T47D (cell line): ENCODE measurements around the gene POLL.
"Not testable (repeated sequence)": the region's sequence is repeated elsewhere in the genome, so short reads cannot be mapped to it uniquely, and the experiment has no call there.

Experiments used
- DNase-seq, 2 experiments: peaks; one replicate each; pipeline versions ENCODE4 v3.0.0 to v3.0.0-alpha.2; 2011 to 2012; ENCODE audit warnings: low read depth in 1 of 2, low spot score in 1 of 2
- JUND ChIP-seq: IDR thresholded peaks from 2 replicates; pipeline ENCODE4 v1.6.1; 2012; ENCODE audit warnings: low read depth
- in situ Hi-C: cut with HindIII; loops from 2 replicates; pipeline ENCODE4 v1.10.0; 2016; ENCODE audit warnings: low sequenced_read_pairs, low pct_unique_long_range_greater_than_20kb

Gene POLL

GRCh38 chr10:101587725-101588653, at the start of gene POLL, which contains the start of gene DPCD:
Gene POLL (minus strand): TSS chr10:101588257. CDS start chr10:101587360, 897 bp downstream.
Gene DPCD (plus strand): TSS chr10:101588321. CDS start chr10:101588337, 16 bp downstream.
- in situ Hi-C loops, result no loop called here
- DNase-seq, result peak; percentile 96 to 99
- no peak for TF ChIP-seq JUND

- in situ Hi-C loops, DNase-seq: not testable (repeated sequence)
Measured at GRCh38 chr10:101633510-101633909, 45.5 kb upstream of the POLL start.

- no peak for TF ChIP-seq JUND
- no peak for DNase-seq
- in situ Hi-C loops, result no loop called here
Measured at GRCh38 chr10:101631821-101632475, 43.9 kb upstream of the POLL start.

GRCh38 chr10:101630633-101630920, 42.5 kb upstream of the POLL start:
- TF ChIP-seq JUND, result no peak
- DNase-seq, result no peak
- in situ Hi-C loops, result no loop called here

- in situ Hi-C loops, result no loop called here
- TF ChIP-seq JUND, result no peak
- no peak for DNase-seq
Measured at GRCh38 chr10:101629837-101630632, 42.0 kb upstream of the POLL start.

- TF ChIP-seq JUND, result no peak
- in situ Hi-C loops, result no loop called here
- no peak for DNase-seq
Measured at GRCh38 chr10:101625821-101626412, 37.9 kb upstream of the POLL start.

- no peak for DNase-seq
- no peak for TF ChIP-seq JUND
- in situ Hi-C loops, result no loop called here
Measured at GRCh38 chr10:101624526-101625102, 36.6 kb upstream of the POLL start.

GRCh38 chr10:101623528-101623927, 35.5 kb upstream of the POLL start:
- no peak for TF ChIP-seq JUND
- in situ Hi-C loops, result no loop called here
- DNase-seq, result no peak

GRCh38 chr10:101619983-101620382, 31.9 kb upstream of the POLL start:
- no peak for TF ChIP-seq JUND
- in situ Hi-C loops, result no loop called here
- DNase-seq, result no peak

GRCh38 chr10:101618871-101619270, 30.8 kb upstream of the POLL start:
- no peak for DNase-seq
- no peak for TF ChIP-seq JUND
- in situ Hi-C loops, result no loop called here

- no peak for TF ChIP-seq JUND
- no peak for DNase-seq
- in situ Hi-C loops, result no loop called here
Measured at GRCh38 chr10:101617824-101618568, 29.9 kb upstream of the POLL start.
